Measurements from ENCODE around the gene PGBD2.

- TF ChIP-seq CTCF (conservative IDR thresholded peaks at IDR 0.05) (no peak), EZH2 (IDR thresholded peaks at IDR 0.05; ENCODE audit: low read depth) (no peak)
These were observed 48.8 kb upstream of the PGBD2 start for GRCh38 chr1:248857201-248857600.
